RKO (cell line): ENCODE data around the gene RNASE7.
A peak's percentile ranks its signal among the peaks of the same experiment; 100 is the strongest.

ENCODE experiments used
- DNase-seq: peaks from one replicate; pipeline ENCODE4 v3.0.0-alpha.2; 2016; ENCODE audit warnings: low spot score

The RNASE7 gene

GRCh38 chr14:21088687-21089086 lies 46.5 kb downstream of the RNASE7 start:
- no peak for DNase-seq

GRCh38 chr14:21089271-21089670 lies 47.1 kb downstream of the RNASE7 start:
- DNase-seq, result no peak

DNA sequence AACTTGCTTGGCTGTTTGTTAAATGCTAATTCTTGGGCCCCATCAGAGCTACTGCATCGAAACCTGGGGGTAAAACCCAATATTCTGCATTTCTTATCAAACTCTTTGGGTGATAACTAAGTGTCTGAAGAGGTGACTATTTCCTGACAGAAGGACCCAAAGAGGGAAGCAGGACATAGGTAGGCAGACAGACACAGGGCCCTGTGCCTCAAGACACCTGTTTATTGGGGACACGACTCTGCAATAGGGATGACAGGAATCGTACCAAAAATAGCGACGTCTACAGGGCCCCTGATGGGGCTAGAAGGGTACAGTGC lies 47.7 kb downstream of the RNASE7 start:
- DNase-seq, result no peak

GRCh38 chr14:21090194-21090939 lies 48.2 kb downstream of the RNASE7 start:
- no peak for DNase-seq

DNA sequence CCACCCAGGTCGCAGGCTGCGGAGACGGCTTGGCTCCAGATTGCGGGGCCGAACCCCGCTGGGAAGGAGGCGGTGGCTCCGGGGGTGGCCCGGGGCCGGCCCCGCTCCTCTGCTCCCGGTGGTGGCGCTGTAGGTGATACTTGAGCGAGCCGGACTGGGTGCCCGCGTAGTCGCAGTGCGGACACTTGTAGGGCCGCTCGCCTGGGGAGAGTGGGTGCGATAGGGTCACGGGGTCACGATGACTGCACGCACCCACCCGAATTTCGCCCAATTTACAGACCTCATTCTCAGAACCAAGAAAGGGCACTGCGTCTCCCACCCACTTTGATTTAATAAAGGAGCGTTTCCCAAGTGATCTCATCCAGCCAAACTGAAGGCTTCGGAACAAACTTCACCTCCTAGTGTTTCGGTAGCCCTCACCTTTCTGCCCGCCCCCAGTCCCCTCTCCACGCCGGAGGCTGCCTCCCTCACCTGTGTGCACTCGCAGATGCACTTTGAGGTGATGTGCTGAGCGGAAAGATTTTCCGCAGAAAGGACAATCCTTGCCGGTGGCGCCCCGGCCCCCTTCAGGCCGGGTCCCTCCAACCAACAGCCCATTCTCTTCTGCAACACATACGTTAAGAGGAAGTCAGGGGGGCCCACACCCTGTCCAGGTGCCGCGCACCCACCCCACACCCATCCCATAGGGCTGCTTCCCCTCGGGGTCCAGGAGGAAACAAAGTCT lies 48.9 kb downstream of the RNASE7 start:
- no peak for DNase-seq

DNA sequence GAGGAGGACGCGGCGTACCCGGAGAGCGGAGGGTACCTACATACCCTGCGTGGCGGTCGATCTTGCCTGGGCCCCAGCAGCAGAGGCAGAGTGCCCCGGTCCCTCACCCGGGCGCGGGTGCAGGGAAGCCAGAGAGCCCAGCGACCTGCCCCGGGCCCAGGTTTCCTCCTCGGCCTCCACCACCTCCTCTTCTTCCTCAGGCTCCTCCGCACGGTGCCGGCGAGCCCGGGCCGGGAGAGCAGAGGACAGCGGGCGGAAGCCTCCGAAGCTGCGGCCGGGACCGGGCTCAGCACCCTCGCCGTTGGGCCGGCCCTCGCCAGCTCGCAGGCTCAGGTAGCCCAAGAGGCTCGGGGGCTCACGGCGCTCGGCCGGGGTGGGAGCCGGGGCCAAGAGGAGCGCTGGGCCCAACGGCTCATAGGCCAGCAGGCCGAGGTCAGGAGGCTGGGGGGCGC lies 49.7 kb downstream of the RNASE7 start:
- DNase-seq, result no peak

GRCh38 chr14:21092273-21093011 lies 50.3 kb downstream of the RNASE7 start:
- DNase-seq, result peak; percentile 22

- no peak for DNase-seq
Measured at GRCh38 chr14:21093018-21093417, 50.9 kb downstream of the RNASE7 start.
